Activated CD4-positive, alpha-beta T cell treated with anti-CD3 and anti-CD28 coated beads for 4 hours (primary cell): ENCODE results near the gene ZFP69B.
A peak's percentile ranks its signal among the peaks of the same experiment; 100 is the strongest.
"Not testable (repeated sequence)": the region's sequence is repeated elsewhere in the genome, so short reads cannot be mapped to it uniquely, and the experiment has no call there.

Source experiments
- DNase-seq, 2 donors: peaks; one replicate each; pipeline ENCODE4 v3.0.0-alpha.2; 2020

Gene ZFP69B

GRCh38 chr1:40438391-40439015 is 11.8 kb upstream of the ZFP69B start:
- peak; percentile 13 to 36 for DNase-seq

DNA sequence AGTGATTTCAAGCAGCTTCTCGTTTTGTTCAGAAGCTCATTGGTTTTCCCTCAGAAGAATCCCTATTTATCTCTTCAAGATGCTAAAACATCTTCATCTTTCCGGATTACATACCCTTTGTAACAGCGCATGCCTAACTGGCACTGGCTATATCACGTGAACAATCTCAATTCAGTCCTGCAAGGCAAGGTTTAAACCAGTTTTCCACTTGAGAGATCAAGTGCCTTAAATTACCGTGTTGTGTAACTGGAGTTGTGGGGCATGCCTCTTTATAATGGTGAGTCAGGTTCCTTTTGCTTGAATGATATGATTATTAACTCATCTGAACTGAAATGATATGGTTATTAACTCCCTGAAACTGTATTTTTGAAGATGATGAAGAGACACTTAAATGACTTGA is 11.0 kb upstream of the ZFP69B start:
- DNase-seq, result no peak

DNA sequence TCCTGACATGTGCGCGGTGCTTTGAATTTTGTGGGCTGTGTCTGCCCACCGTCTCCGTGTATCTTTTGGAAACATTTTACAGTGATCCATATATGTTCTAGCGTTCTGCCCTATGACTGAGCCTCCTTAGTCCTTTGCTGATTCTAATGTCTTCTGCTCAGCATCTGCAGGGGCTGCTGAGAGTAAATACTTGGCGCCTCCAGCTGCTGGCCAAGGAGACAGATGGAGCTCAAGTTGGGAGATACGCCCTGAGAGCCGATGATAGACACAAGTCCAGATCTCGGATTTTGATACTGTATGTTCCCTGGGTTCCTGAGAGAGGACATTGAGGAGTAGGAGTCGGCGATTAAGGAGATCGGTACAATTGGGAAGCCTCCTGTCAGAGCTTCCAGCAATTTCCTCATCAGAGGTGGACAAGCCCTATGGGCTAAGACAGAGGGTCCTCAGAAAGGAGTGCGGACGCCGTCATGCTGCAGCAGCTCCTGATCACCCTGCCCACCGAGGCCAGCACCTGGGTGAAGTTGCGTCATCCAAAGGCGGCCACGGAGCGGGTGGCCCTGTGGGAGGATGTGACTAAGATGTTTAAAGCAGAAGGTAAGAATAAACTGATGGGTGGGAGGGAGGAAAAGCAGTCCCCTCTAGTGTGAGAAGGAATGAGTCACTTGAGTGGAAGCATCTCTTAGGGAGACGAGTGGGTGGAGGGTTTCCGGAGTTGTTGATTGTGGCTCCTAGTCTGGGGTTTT is 390 bp downstream of the ZFP69B start:
- peak; percentile 88 for DNase-seq

- no peak for DNase-seq
Measured at GRCh38 chr1:40451238-40451585, 936 bp downstream of the ZFP69B start.

- DNase-seq, result no peak
Measured at GRCh38 chr1:40454873-40455272, 4.6 kb downstream of the ZFP69B start.

- DNase-seq, result no peak
Measured at GRCh38 chr1:40462956-40463590, 12.8 kb downstream of the ZFP69B start.

GRCh38 chr1:40469327-40469726 is 19.1 kb downstream of the ZFP69B start:
- DNase-seq, result no peak

DNA sequence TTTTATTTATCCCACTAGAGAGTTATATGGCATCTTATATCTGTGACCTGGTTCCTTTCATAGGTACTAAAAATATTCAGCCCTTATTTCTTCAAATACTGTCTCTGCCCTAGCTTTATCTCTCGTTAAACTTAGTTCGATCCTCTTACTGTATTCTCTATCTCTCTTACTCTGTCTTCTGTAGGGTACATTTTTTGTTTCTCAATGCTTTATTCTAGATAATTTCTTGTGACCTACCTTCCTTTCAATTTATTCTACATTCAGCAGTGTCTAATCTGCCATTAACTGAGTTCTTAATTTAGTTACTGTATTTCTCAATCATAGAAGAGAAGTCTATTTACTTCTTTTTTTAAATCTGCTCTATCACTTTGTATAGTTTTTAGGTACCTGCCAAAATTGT is 25.0 kb downstream of the ZFP69B start:
- no peak for DNase-seq

- peak; percentile 68 to 69 for DNase-seq
Measured at GRCh38 chr1:40476924-40477677, 26.8 kb downstream of the ZFP69B start, which contains the start of gene ZFP69. Gene ZFP69, plus strand, starts transcription at chr1:40477290. Its CDS starts 2,072 bp downstream, at chr1:40479362.

DNA sequence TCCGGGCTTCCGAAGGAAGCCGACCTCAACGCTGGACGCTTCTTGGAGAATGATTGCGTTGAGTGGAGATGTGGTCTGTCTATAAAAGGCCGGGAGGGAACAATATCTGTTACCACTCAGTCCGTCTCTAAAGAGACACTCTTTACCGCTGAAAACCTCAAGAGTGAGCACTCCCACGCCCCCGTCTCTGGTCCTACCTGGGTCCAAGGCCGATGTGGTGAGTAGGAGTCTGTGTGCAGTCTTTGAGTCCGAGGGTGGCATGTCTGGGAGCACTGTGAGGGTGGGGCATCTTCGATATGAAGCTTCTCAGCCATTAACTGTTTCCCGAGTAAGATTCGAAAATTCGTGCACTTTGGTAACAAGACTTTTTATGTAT is 27.4 kb downstream of the ZFP69B start:
- peak; percentile 28 for DNase-seq

DNA sequence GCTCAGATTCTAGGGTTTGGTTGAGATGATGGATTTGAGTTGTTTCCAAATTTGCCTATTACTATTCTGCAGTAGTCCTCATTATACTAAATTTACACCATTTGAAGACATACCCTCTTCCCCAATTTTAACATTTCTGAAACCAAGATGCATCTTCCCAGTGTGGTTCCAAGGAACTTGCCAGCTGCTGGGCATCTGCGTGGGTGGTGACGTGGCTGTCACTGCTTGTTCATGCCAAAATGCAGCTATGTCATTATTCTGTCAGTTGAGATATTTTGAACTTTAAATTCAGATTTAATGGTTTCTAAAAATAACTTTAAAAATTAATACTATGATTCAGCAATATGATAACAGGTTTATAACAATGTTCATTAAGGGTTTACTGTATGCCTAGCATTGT is 28.0 kb downstream of the ZFP69B start:
- no peak for DNase-seq

DNA sequence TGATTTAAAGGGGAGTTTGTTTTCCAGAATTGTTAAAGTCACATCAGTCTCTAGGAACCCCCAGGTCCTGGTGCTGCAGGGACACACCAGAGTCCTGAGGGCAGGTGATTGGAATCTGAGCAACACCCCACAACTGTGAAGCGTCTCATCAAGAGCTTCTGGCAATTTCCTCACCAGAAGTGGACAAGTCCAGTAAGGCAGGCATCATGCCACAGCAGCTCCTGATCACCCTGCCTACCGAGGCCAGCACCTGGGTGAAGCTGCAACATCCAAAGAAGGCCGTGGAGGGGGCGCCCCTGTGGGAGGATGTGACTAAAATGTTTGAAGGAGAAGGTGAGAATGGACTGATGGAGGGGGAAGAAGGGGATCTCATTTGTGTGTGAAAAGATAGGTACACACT is 28.9 kb downstream of the ZFP69B start:
- no peak for DNase-seq

- no peak for DNase-seq
Measured at GRCh38 chr1:40495315-40495903, 45.1 kb downstream of the ZFP69B start.

DNA sequence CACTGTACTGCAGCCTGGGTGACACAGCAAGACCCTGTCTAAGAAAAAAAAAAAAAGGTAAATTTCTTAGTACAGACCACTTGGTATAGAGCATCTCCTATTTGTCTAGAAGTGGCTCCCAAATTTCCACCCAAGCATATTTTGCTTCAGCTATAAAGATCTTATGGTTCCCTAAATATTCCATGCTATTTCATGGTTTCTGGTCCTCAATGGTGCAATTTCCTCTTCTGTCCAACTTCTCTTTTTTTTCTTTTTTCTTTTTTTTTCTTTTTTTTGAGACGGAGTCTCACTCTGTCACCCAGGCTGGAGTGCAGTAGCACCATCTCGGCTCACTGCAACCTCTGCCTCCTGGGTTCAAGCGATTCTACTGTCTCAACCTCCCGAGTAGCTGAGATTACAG is 52.4 kb downstream of the ZFP69B start:
- DNase-seq, result not testable (repeated sequence)

DNA sequence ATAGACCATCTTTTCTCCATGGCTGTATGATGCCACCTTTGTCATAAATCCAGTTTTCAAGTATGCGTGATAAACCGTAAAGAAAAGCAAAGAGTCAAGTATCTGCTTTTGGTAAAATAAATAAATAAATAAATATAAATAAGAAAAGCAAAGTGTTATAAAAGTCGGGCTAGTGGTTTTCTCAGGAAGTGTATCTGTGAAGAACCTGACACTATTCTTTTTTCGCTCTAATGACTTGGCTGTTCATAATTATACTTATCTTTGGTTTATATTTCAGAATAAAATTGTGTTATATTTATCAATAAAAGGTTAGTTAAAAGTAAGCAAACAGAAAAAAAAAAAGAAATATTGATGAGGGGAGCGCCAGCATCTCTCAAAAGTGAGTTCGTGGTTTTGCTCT is 57.7 kb downstream of the ZFP69B start:
- no peak for DNase-seq

GRCh38 chr1:40508375-40509341 is 58.4 kb downstream of the ZFP69B start, which contains the start of gene EXO5:
Gene EXO5, plus strand, starts transcription at chr1:40508767. Its CDS starts 5,778 bp downstream, at chr1:40514545.
- peak; percentile 83 for DNase-seq
